C4-2B (cell line): ENCODE results near the gene IL22RA2.

ENCODE experiments used
- CTCF ChIP-seq: fragments of 450-650 bp; conservative IDR thresholded peaks from 2 replicates; pipeline ENCODE4 v1.5.1; 2017; ENCODE audit warnings: mild to moderate bottlenecking
- ZFX ChIP-seq: fragments of 450-650 bp; IDR thresholded peaks from 2 replicates; pipeline ENCODE4 v1.6.1; 2017

DNA sequence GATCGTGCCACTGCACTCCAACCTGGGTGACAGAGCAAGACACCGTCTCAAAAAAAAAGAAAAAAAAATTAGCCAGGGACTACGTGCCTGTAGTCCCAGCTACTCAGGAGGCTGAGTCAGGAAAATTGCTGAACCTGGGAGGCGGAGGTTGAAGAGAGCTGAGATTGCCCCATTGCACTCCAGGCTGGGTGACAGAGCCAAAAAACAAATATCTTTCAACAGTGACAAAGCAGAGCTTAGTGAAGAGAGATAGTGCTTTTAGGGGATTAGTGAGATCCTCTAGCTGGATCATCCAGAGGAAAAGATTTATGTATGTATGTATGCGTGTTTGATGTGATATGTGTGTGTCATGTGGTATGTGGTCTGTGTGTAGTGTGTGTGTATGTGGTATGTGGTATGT is 56.6 kb downstream of the IL22RA2 start:
- no peak for TF ChIP-seq CTCF
- TF ChIP-seq ZFX = no peak
